ENCODE results near the gene SALL2. TPM values are rescaled to one million over a fixed set of nuclear protein-coding genes. Genes with fewer than 3 reads are reported as not detected.
A peak's percentile ranks its signal among the peaks of the same experiment; 100 is the strongest.

Gene SALL2
- total RNA-seq, 2 donors from 2014 or later, result 1.9 to 2.1 TPM

DNA sequence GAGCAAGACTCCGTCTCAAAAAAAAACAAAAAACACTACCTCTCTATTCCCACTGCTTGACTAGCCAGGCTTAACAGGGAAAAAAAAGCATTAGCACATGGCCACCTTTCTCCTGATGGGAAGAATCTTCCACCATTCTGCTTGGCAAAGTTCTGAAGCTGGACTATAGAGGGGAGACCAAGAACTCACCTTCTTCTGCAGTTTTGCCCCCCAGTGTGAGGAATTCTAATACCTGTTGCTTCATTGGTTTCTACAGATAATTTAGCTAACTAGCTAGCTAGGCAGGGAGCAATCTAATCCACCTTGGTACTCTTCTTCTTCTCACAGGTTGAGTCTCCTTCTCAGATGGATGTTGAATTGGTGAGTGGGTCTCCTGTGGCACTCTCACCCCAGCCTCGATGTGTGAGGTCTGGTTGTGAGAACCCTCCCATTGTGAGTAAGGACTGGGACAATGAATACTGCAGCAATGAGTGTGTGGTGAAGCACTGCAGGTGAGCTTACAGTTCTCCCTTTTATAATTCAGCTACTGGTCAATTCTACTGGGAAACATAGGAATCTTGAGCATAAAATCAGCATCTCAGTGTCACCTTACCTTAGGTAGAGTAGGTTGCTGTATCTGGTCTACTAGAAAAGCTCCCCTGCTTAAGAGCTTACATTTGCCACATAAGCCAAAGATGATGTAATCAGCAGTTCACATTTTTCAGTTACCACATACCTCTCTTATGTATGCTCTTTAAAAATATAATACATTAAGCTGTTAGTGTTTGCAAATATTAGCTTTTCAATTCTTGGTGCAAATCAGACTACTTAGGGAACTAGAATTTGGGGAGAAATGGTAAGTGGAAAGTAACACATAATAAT lies 31.0 kb downstream of the SALL2 start:
- Mint-ChIP-seq H3K4me1 (peaks cover 18% of the 10 kb centered on the region), H3K27me3 (no peaks in the 10 kb centered on the region), H3K27ac (peak overlapping the region; percentile 82), H3K4me3 (no peak overlapping the region), H3K36me3 (ENCODE audit: low read depth) (peaks cover 8% of the 10 kb centered on the region)
- ATAC-seq, result no peak
- no peaks in the 10 kb centered on the region for H3K9me3 ChIP-seq (ENCODE audit: control insufficient read depth, low read length, poor library complexity, severe bottlenecking)
- no peak for DNase-seq

DNA sequence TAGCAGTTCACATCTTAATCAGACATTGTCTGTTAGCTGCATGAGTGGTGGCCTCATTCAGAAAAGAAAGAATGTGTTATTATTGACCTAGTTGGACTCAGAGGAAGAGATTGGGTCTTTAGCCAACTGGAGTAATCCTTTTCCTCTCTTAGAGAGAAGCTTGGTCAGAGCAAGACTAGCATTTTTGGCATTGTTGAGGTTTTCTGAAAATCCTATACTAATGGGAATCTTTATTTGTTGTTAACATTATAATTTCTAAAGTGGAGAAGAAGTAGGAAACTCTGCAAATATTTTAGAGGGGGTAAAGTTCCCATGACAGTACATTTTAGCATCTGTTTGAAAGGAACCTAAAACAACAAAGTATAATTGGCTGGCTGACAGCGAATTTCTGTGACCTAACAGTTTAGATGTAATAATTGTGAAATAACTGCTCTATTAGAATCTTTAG lies 39.5 kb downstream of the SALL2 start:
- H3K9me3 ChIP-seq (ENCODE audit: control insufficient read depth, low read length, poor library complexity, severe bottlenecking), result no peaks in the 10 kb centered on the region
- DNase-seq (no peak), ATAC-seq (no peak)
- peaks cover 5% of the 10 kb centered on the region for H3K36me3 Mint-ChIP-seq (ENCODE audit: low read depth)
- H3K27ac Mint-ChIP-seq, result no peak overlapping the region
- peaks cover 3% of the 10 kb centered on the region for H3K4me1 Mint-ChIP-seq
- no peak overlapping the region for H3K4me3 Mint-ChIP-seq
- H3K27me3 Mint-ChIP-seq, result no peaks in the 10 kb centered on the region

DNA sequence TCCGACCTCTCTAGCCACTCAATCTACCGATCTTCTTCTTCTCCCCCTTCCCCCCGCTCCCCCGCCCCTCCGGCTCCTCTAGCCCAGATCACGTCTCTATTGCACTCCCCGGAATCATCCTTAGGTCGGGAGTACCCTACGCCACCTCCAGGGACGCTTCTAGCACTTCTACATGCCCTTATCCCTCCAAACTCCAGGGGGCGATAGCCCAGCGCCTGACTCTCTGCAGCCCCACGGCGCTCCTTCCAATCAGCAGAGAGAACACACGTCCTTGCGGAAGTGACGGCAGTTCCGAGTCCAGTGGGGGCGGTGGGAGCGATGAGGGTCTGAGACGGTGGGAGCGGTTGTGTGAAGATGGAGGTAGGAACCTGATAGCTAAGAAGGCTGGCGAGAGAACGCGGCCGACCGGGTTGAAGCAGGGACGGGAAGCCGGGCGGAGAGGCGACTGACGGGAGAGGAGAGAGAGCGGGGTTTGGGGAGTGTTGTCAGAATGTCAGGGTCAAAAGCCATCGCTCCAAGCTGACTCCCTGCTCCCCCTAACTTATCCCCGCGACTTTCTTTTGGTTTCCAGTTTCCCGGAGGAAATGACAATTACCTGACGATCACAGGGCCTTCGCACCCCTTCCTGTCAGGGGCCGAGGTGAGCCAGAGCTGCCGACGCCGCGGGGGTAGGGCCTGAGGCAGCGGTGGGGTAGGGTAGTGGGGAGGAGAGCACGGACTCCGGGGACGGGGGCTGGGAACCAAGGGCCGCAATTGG lies 49.0 kb downstream of the SALL2 start, which contains the start of the genes RAB2B and TOX4:
Gene RAB2B, minus strand, starts transcription at position 35 of the 757 bp plus-strand sequence. CDS start 87 bp downstream, outside the sequence.
Gene TOX4, plus strand, starts transcription at position 271 of the 757 bp plus-strand sequence. Its CDS starts 84 bp downstream, at position 355.
- no peaks in the 10 kb centered on the region for H3K9me3 ChIP-seq (ENCODE audit: control insufficient read depth, low read length, poor library complexity, severe bottlenecking)
- Mint-ChIP-seq H3K27me3 (no peaks in the 10 kb centered on the region), H3K27ac (peak within 1 kb of the TSS; percentile 98), H3K36me3 (ENCODE audit: low read depth) (peaks cover 7% of the 10 kb centered on the region), H3K4me1 (peaks cover 32% of the 10 kb centered on the region), H3K4me3 (peak within 1 kb of the TSS; percentile 100)
- ATAC-seq (peak; percentile 97), DNase-seq (peak; percentile 81 to 93 (median 93))

DNA sequence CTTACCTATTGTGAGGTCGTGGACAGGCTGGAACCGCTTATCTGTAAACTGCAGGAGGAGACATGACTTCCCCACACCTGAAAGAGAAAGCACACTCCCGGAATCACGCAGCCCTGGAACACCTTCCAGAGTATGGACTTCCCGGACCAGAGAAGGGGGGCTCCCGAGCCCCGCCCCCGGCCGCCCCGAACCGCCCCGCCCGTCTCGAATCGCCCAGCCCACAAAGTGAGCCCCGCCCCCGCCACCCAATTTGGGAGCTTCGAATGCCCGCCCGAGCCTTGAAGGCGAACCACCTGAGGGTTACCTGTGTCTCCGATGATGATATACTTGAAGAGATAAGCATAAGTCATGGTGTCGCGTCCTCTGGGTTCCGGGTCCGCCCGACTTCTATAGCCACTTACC lies 49.6 kb downstream of the SALL2 start:
- H3K36me3 Mint-ChIP-seq (ENCODE audit: low read depth), result peaks cover 7% of the 10 kb centered on the region
- H3K4me1 Mint-ChIP-seq, result peaks cover 32% of the 10 kb centered on the region
- no peaks in the 10 kb centered on the region for H3K27me3 Mint-ChIP-seq
- no peaks in the 10 kb centered on the region for H3K9me3 ChIP-seq (ENCODE audit: control insufficient read depth, low read length, poor library complexity, severe bottlenecking)
- ATAC-seq (peak; percentile 62), DNase-seq (peak in 2 of 3 donors; percentile 86 to 87)
- H3K27ac Mint-ChIP-seq, result peak overlapping the region; percentile 98
- H3K4me3 Mint-ChIP-seq, result peak overlapping the region; percentile 100

DNA sequence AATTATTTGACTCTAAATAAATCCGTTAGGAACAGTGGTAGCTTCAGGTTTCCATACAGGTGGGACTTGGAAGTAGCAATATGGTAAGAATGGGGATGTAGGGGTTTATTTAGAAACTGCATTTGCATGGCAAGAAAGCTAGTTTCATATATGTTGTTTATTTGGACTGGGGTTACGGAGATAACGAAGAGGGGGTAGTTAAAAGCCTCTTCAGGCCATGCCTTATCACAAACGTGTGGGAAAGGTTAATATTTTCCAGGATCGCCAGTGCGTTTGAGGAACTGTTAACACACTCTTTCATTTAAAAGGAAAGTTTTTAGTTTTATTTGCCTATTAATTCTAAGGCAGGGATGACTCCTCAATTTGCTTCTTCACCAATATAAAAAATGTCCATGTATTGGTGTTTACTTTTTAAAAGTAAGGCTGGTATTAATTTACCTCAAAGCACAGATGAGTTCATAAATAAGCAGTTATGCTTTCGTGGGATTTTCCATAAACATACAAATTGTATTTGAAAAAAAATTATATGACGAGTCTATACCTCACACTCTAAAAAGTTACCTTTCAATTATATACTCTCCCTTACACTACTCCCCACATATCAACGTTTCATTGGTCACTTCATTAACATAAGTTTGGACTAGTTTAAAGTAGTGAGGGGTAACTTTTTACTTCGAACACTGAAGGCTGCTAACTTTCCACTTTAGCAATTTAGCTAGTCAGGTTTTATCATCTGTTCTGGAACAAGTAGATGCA lies 50.2 kb downstream of the SALL2 start:
- no peaks in the 10 kb centered on the region for H3K27me3 Mint-ChIP-seq
- H3K36me3 Mint-ChIP-seq (ENCODE audit: low read depth), result peaks cover 7% of the 10 kb centered on the region
- ATAC-seq (no peak), DNase-seq (no peak)
- peak overlapping the region; percentile 100 for H3K4me3 Mint-ChIP-seq
- H3K4me1 Mint-ChIP-seq, result peaks cover 32% of the 10 kb centered on the region
- H3K9me3 ChIP-seq (ENCODE audit: control insufficient read depth, low read length, poor library complexity, severe bottlenecking), result no peaks in the 10 kb centered on the region
- H3K27ac Mint-ChIP-seq, result peak overlapping the region; percentile 98

Other genes with a start within 250 kb of the SALL2 start
- under 1 TPM in 1 of 2 donors, not detected in 1; 0.94 TPM for gene RPGRIP1, start 246.3 kb downstream of the SALL2 start, total RNA-seq
- 10 to 100 TPM; 47.5 to 50.7 TPM for gene SUPT16H, start 142.3 kb downstream of the SALL2 start, total RNA-seq
- 100 to 1,000 TPM; 128 to 131 TPM for gene CHD8, start 70.2 kb downstream of the SALL2 start, total RNA-seq
- gene RAB2B, start 49.4 kb downstream of the SALL2 start, total RNA-seq, result 10 to 100 TPM; 35.3 to 42.6 TPM
- gene TOX4, start 49.2 kb downstream of the SALL2 start, total RNA-seq, result 100 to 1,000 TPM in 1 of 2 donors, 10 to 100 TPM in 1; 97.3 to 110 TPM
- 10 to 100 TPM; 42.3 to 46.5 TPM for gene METTL3, start 15.0 kb downstream of the SALL2 start, total RNA-seq
- not detected for gene OR10G3, start 53.7 kb upstream of the SALL2 start, total RNA-seq
- gene OR10G2, start 108.6 kb upstream of the SALL2 start, total RNA-seq, result not detected
- gene OR4E2, start 127.5 kb upstream of the SALL2 start, total RNA-seq, result not detected
- under 1 TPM in 1 of 2 donors, not detected in 1; 0.07 TPM for gene OR4E1, start 147.5 kb upstream of the SALL2 start, total RNA-seq

Data from T-helper 17 cell (primary cell).